GM19193 (cell line): ENCODE data around the gene CHST12.

Experiments used
- POLR2A ChIP-seq: IDR thresholded peaks from 4 replicates; pipeline ENCODE4 v1.6.1; 2011; ENCODE audit not compliant: insufficient read depth, insufficient read length; ENCODE audit errors: extremely low read depth

CHST12 gene

GRCh38 chr7:2387897-2388636 is 15.3 kb upstream of the CHST12 start:
- TF ChIP-seq POLR2A, result no peak

DNA sequence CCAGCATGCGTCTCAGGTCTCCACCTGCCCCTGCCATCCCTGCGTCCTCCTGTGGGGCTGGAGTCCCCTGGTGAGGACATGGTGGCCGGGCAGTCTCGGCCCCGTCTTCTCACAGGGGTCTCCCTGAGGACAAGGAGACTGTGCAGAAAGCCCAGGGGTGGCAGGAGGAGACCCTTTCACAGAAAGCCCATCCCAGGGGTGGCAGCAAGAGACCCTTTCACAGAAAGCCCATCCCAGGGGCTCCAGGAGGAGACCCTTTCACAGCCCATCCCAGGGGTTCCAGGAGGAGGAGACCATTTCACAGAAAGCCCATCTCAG is 14.8 kb upstream of the CHST12 start:
- TF ChIP-seq POLR2A, result no peak

DNA sequence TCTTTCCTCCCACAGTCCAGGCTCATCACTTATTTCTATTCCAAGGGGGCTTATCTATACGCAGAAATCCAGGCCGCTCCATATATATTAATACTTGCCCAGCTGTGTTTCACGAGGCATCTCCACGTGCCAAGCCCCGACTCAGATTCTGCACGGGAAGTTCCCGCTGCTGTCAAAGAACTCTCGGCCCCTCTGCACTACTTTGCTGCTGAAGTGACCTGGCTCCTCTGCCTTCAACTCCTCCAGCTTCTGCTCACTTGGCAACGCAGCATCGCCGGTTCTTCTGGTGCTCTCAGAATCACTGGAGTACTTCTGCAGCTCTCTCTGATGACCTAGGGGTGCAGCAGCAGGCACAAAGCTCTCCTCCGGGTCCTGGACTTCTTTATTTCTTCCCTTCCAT is 9.7 kb upstream of the CHST12 start:
- TF ChIP-seq POLR2A, result no peak

DNA sequence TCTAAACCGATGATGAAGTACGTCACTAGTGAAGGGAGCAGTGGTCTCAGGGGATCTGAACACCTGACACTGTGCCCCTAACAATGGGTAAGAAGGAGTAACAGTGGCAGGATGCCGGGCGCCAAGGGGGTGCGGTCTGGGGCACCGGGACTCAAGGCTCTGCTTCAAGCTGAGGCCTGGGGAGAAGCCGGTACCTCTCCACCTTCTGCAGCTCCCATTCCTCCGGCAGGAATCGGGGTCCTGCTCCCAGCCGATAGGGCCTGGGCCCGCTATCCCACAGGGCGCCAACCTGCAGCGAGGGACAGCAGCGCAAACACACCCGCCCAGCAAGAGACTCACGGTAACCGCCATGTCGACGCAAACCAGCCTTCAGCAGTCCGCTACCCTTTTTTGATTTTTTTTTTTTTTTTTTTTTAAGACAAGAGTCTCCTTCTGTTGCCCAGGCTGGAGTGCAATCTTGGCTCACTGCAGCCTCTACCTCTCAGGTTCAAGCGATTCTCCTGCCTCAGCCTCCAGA is 8.8 kb upstream of the CHST12 start:
- TF ChIP-seq POLR2A, result no peak

DNA sequence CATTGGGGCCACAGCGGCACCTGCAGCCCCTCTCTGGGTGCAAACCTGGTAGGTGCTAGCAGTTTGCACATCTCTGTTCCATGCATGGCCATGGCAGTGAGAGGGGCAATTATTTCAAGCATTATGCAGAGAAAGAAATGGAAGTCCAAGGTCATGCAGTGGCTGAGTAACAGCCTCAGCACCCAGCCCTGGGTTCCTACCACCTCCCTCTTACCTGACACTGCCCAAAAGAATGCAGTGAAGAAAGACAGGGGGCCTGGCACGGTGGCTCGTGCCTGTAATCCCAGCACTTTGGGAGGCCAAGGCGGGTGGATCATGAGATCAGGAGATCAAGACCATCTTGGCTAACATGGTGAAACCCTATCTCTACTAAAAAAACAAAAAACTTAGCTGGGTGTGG is 4.9 kb upstream of the CHST12 start:
- TF ChIP-seq POLR2A, result no peak

DNA sequence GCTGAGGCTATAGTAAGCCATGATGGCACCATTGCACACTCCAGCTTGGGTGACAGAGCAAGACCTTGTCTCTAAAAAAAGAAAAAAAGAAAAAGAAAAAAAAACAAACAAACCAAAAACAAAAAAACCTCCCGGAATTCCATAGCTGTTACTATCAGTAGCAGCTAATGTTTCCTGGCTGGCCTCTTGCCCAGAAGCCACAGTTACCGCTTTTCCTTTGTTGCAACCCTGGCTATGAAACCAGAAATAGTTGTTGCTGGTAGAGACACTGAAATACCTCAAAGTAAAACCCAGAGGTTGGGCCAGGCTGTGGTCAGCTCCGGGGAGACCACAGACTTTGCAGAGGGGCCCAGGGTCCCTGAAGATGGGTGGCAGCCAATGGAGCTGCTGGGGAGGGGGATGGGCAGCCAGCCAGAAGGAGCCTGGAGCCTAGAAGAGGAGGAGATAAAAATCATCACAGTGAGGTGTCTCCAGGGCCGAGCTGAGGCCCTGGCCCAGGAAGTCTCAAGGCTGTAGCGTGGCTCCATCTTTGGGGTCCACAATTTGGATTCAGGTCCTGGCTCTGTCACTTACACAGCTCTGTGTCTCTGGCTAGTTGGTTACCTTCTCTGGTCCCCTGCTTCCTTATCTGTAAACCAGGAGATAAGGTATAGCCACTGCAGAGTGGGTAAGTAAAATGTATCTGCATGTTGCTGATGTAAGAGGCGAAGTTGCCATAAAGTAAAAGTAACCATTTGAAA is 3.4 kb upstream of the CHST12 start:
- TF ChIP-seq POLR2A, result no peak

GRCh38 chr7:2402687-2403013 is 761 bp upstream of the CHST12 start:
- TF ChIP-seq POLR2A, result no peak

- no peak for TF ChIP-seq POLR2A
Observed at GRCh38 chr7:2403718-2404648, 572 bp downstream of the CHST12 start.

GRCh38 chr7:2404714-2405119 is 1.3 kb downstream of the CHST12 start:
- TF ChIP-seq POLR2A, result no peak

- no peak for TF ChIP-seq POLR2A
Observed at GRCh38 chr7:2405201-2405600, 1.8 kb downstream of the CHST12 start.

DNA sequence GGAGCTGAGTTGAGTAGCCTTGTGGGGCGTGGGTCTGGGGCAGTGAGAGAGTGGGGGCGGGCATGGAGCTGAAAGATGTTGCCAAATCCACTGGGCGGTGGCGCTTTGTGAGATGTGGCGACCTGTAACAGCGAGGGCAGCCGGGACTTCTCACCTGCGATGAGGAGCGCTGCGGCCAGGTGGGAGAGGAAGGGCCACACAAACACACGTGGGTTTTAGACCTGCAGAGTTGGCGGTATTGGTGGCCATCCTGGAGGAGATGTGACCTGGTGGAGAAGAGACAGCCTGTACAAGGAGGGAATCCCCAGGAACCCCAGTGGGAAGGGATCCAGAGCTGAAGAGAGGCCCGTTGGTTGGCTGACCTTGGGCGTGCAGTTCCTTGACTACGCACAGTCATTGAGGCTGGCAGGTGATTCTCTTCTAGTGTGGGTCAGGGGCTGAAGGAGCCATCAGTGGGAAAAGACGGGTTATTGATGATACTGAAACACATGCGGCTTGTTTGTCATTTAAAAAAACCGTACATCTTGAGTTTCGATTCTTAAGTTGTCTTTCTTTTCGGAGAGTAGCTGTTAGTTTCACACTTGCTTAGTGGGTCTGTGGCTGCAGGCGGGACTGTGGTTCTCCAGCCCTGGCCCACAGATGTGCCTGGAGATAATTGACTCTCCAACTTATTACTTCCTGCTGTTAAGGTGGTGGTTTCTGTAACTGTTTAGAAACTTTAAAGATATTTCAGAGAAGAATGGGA is 2.4 kb downstream of the CHST12 start:
- TF ChIP-seq POLR2A, result peak; percentile 64

GRCh38 chr7:2409745-2410414 is 6.5 kb downstream of the CHST12 start:
- TF ChIP-seq POLR2A, result no peak

GRCh38 chr7:2411049-2411448 is 7.6 kb downstream of the CHST12 start:
- no peak for TF ChIP-seq POLR2A

- TF ChIP-seq POLR2A, result no peak
Observed at GRCh38 chr7:2411815-2412586, 8.6 kb downstream of the CHST12 start.

DNA sequence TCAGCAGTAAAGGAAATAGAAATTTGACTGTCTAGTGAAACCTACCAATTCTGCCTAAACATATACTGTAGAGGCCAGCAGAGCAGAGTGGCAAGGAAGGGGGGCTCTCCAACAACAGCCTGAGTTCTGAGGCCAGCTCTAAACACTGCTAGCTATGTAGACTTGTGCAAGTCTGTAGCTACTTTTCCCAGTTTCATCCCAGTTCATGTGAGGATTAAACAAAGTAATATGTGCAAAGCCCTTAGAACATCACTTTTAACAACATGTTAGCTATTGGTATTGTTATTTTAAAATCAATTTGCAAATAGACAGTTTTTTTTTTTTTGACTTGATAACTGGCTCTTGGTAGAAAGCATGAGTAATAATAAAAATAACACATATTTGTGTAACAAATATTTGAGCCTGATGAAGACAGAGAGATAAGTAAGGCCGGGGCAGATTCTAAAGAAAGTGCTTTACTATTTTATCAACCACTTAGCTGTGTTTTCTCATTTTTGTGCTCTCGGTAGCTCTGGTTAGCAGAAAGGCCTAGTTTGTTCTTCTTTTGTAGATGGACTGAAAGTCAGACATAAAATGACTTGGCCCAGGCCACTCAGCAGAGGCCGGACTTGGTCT is 9.3 kb downstream of the CHST12 start:
- TF ChIP-seq POLR2A, result no peak
